GM12878 (cell line): ENCODE data around the gene MAGI3. TPM values are rescaled to one million over a fixed set of nuclear protein-coding genes. Genes with fewer than 3 reads are reported as not detected.

Experiments used
- ATAC-seq: fragments of 200-7000 bp; cut with Tn5 transposase; 3 replicates; pipeline ENCODE4 v1.9.1; 2020; ENCODE audit warnings: mild to moderate bottlenecking, moderate library complexity
- BruUV-seq: library from RNA; stranded (reverse); fragments of 400-500 nt; replicated peaks from 2 replicates; lab custom pipeline; 2021; lab: Mats Ljungman, UMichigan
- CTCF ChIA-PET: fragments of 300-600 bp; sonication (Branson Sonifier 250); formaldehyde crosslinking; extraction: SDS; loops from one replicate; lab custom pipeline; 2021; ENCODE audit warnings: inconsistent platforms; lab: Yijun Ruan, JAX
- POLR2A ChIA-PET: fragments of 350-600 bp; formaldehyde crosslinking; extraction: SDS; loops from one replicate; lab custom pipeline; 2021; ENCODE audit warnings: inconsistent platforms; lab: Charles Lee
- RAD21 ChIA-PET: fragments of 300-600 bp; sonication (Branson Sonifier 250); formaldehyde crosslinking; loops from one replicate; lab custom pipeline; 2023; ENCODE audit warnings: antibody characterized with exemption; ENCODE audit not compliant: unreplicated experiment; lab: Charles Lee
- SMC1A ChIA-PET: fragments of 300-600 bp; sonication (Branson Sonifier 250); formaldehyde crosslinking; loops from one replicate; lab custom pipeline; 2023; ENCODE audit not compliant: unreplicated experiment, uncharacterized antibody; lab: Charles Lee
- DNase-seq: peaks from one replicate; pipeline ENCODE4 v3.0.0-alpha.2; 2011; ENCODE audit warnings: low read depth, low spot score
- FAIRE-seq: peaks from 3 replicates; lab custom pipeline; 2011; peaks lifted over from hg19 to GRCh38; lab: Jason Lieb, UNC
- H2AFZ ChIP-seq: 2 replicates; pipeline ENCODE4 v1.6.0; 2011; ENCODE audit warnings: low read depth, low read length, control low read depth; ENCODE audit not compliant: control insufficient read depth
- H3K27ac ChIP-seq: 2 replicates; pipeline ENCODE4 v1.5.1; 2011; ENCODE audit warnings: control low read depth; ENCODE audit not compliant: control insufficient read depth, insufficient read depth
- H3K27me3 ChIP-seq, 2 experiments: replicated peaks in 1 of 2; 2 replicates each; pipeline versions ENCODE4 v1.6.0 to v1.6.1; 2011; ENCODE audit warnings: low read length in 1 of 2; ENCODE audit not compliant: control insufficient read depth in 2 of 2, insufficient read depth in 2 of 2
- H3K36me3 ChIP-seq, 2 experiments: 2 replicates each; pipeline ENCODE4 v1.5.1; 2011; ENCODE audit warnings: low read length in 1 of 2; ENCODE audit not compliant: control insufficient read depth in 2 of 2, insufficient read depth in 2 of 2
- H3K4me1 ChIP-seq: 2 replicates; pipeline ENCODE4 v1.6.1; 2011; ENCODE audit warnings: mild to moderate bottlenecking, low read length, moderate library complexity, mixed read lengths; ENCODE audit not compliant: control insufficient read depth, insufficient read depth
- H3K4me2 ChIP-seq: 2 replicates; pipeline ENCODE4 v1.6.0; 2011; ENCODE audit warnings: control low read depth; ENCODE audit not compliant: control insufficient read depth, insufficient read depth
- H3K4me3 ChIP-seq: fragments of 200-600 bp; sonication (generic); 2 replicates; pipeline ENCODE4 v1.5.1; 2016
- H3K79me2 ChIP-seq: 2 replicates; pipeline ENCODE4 v1.6.0; 2011; ENCODE audit warnings: low read length; ENCODE audit not compliant: control insufficient read depth, insufficient read depth
- H3K9ac ChIP-seq: 2 replicates; pipeline ENCODE4 v1.8.0; 2011; ENCODE audit warnings: low read length, control low read depth, mixed read lengths; ENCODE audit not compliant: control insufficient read depth, insufficient read depth
- H3K9me3 ChIP-seq: replicated peaks from 3 replicates; pipeline ENCODE4 v1.5.1; 2011; ENCODE audit warnings: mild to moderate bottlenecking, low read length; ENCODE audit not compliant: control insufficient read depth, insufficient read depth
- H4K20me1 ChIP-seq: 2 replicates; pipeline ENCODE4 v1.6.0; 2011; ENCODE audit not compliant: control insufficient read depth, insufficient read depth
- CEBPB ChIP-seq, 2 experiments: fragments of 150-350 bp in 1 of 2; IDR thresholded peaks; 2 replicates each; pipeline ENCODE4 v1.6.1; 2012 to 2014; ENCODE audit warnings: low read depth in 2 of 2, low read length in 2 of 2, borderline replicate concordance in 1 of 2, inconsistent platforms in 1 of 2
- CHD1 ChIP-seq: IDR thresholded peaks from 2 replicates; pipeline ENCODE4 v1.6.1; 2012; ENCODE audit warnings: low read depth, low read length, improper control_type of control experiment
- EP300 ChIP-seq, 2 experiments: fragments of 150-350 bp in 1 of 2; IDR thresholded peaks; 2 replicates each; pipeline ENCODE4 v1.6.1; 2011 to 2012; ENCODE audit warnings: low read depth in 2 of 2, low read length in 2 of 2, borderline replicate concordance in 1 of 2, improper control_type of control experiment in 1 of 2, inconsistent platforms in 1 of 2; ENCODE audit not compliant: control insufficient read depth in 1 of 2
- GABPA ChIP-seq: IDR thresholded peaks from 2 replicates; pipeline ENCODE4 v1.6.1; 2014; ENCODE audit warnings: antibody characterized with exemption, low read depth, mild to moderate bottlenecking, inconsistent platforms
- MEF2A ChIP-seq: IDR thresholded peaks from 2 replicates; pipeline ENCODE4 v1.6.1; 2011; ENCODE audit warnings: low read depth, mild to moderate bottlenecking, low read length, moderate library complexity; ENCODE audit not compliant: insufficient read depth
- MTA3 ChIP-seq: IDR thresholded peaks from 2 replicates; pipeline ENCODE4 v1.6.1; 2012; ENCODE audit warnings: low read length, inconsistent platforms, borderline replicate concordance
- RAD21 ChIP-seq: IDR thresholded peaks from 2 replicates; pipeline ENCODE4 v1.6.1; 2011; ENCODE audit warnings: mild to moderate bottlenecking, low read depth, low read length, moderate library complexity; ENCODE audit not compliant: insufficient read depth
- RUNX3 ChIP-seq: IDR thresholded peaks from 2 replicates; pipeline ENCODE4 v1.6.1; 2012; ENCODE audit warnings: low read length, inconsistent platforms
- SUZ12 ChIP-seq: fragments of 200-600 bp; sonication (generic); IDR thresholded peaks from one replicate; pipeline ENCODE4 v1.6.1; 2018; ENCODE audit warnings: antibody characterized with exemption, mild to moderate bottlenecking; ENCODE audit not compliant: unreplicated experiment
- ZBTB33 ChIP-seq: fragments of 450-650 bp; IDR thresholded peaks from 2 replicates; pipeline ENCODE4 v1.6.1; 2017; ENCODE audit warnings: mild to moderate bottlenecking
- in situ Hi-C: fragments of 300-500 bp; cut with MboI; formaldehyde crosslinking; loops from 9 replicates; pipeline ENCODE4 v1.14.3; 2018; ENCODE audit warnings: mixed read lengths
- intact Hi-C: fragments of 100-400 bp; cut with micrococcal nuclease; formaldehyde crosslinking; loops from one replicate; pipeline ENCODE4 v1.14.2; 2022; ENCODE audit not compliant: unreplicated experiment
- polyA plus RNA-seq, 11 experiments: library from polyadenylated mRNA; depleted of rRNA in 4 of 11; unstranded in 6 of 11; stranded (reverse) in 5 of 11; fragments of >200 nt; fragmentation: Nextera tagmentation in 4 of 11; fragmentation: Illumina TruSeq in 1 of 11; extraction: Ambion mirVana in 4 of 11; extraction: Trizol in 1 of 11; gene quantifications; 1 replicate in 1 of 11; 2 replicates in 10 of 11; pipeline versions ENCODE4 v1.2.1 to v1.2.3, GENCODE V29; 2011 to 2016; ENCODE audit warnings: inconsistent platforms in 2 of 11, missing spikeins in 2 of 11, low read depth in 1 of 11
- total RNA-seq, 4 experiments: library from RNA; depleted of rRNA in 3 of 4; stranded (reverse); fragments of >200 nt in 3 of 4; fragmentation: Illumina TruSeq in 1 of 4; extraction: Trizol in 1 of 4; gene quantifications; 2 replicates each; pipeline versions ENCODE4 v1.2.1 to v1.2.3, GENCODE V29; 2013 to 2021

The MAGI3 gene
- total and polyA plus RNA-seq, 10 of the 15 experiments (the other 5 are each of a cell fraction or from before 2014, with no cell fraction given), result 0.17 to 0.65 (median 0.32) TPM

DNA sequence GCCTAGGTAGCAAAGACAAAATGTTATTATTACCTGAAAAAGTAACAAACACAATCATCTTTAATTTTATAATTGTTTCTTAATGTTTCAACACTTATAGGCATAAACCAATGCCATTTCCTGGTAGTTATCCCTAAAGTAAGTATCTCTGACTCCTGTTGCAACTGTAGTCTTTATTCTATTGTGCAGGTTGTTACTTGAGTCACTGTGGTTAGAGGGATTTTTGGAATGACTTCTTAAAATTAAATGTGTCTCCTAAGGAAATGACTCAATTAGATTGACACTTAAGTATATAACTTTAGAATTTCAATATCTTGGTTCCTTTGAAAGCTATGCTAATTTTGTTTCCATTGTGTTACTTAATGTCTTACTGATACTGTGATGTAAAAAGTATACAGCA lies 225.1 kb downstream of the MAGI3 start:
- intact Hi-C loops, result no loop called here
- TF ChIP-seq ZBTB33, result no peak
- no peak for TF ChIP-seq MTA3
- TF ChIP-seq MEF2A, result no peak
- no peak for TF ChIP-seq EP300 (IDR thresholded peaks at IDR 0.05; ENCODE audit: borderline replicate concordance in 1 of 2, control insufficient read depth in 1 of 2, low read depth in 2 of 2, low read length in 2 of 2)
- no peak for TF ChIP-seq RUNX3
- TF ChIP-seq CHD1, result no peak
- no peak for TF ChIP-seq GABPA
- TF ChIP-seq SUZ12, result no peak
- no peak for TF ChIP-seq RAD21
- no peak for TF ChIP-seq CEBPB (IDR thresholded peaks at IDR 0.05; ENCODE audit: borderline replicate concordance in 1 of 2, low read depth in 2 of 2, low read length in 2 of 2)
- POLR2A ChIA-PET, result no interaction called here
- H4K20me1 ChIP-seq, result no peaks in the 10 kb centered on the region
- H3K4me1 ChIP-seq, result no peaks in the 10 kb centered on the region
- RAD21 ChIA-PET, result no interaction called here
- FAIRE-seq (no peak), DNase-seq (no peak), ATAC-seq (no peak)
- H3K36me3 ChIP-seq, result no peaks in the 10 kb centered on the region
- H3K27ac ChIP-seq, result no peak overlapping the region
- H3K9ac ChIP-seq, result no peak overlapping the region
- CTCF ChIA-PET, result no interaction called here
- no TSS peak for BruUV-seq
- no peak overlapping the region for H3K4me2 ChIP-seq
- no peak overlapping the region for H3K4me3 ChIP-seq
- H3K9me3 ChIP-seq, result no peaks in the 10 kb centered on the region
- SMC1A ChIA-PET, result interaction anchor here (0.6 to 3.4 kb wide), 2 partner anchors 11 to 45 kb away, joined by 3 to 13 read pairs; no protein-coding TSS in a partner anchor
- H3K79me2 ChIP-seq, result no peaks in the 10 kb centered on the region
- no peaks in the 10 kb centered on the region for H3K27me3 ChIP-seq
- in situ Hi-C loops, result no loop called here
- H2AFZ ChIP-seq, result no peak overlapping the region
